GM21528 (cell line): Measurements from ENCODE around the gene DCC.

Experiments used
- ATAC-seq: cut with Tn5 transposase; IDR thresholded peaks from one replicate; pipeline ENCODE4 v1.9.1; 2021; ENCODE audit warnings: mild to moderate bottlenecking, moderate library complexity; ENCODE audit not compliant: unreplicated experiment, low FRiP score

Gene DCC

DNA sequence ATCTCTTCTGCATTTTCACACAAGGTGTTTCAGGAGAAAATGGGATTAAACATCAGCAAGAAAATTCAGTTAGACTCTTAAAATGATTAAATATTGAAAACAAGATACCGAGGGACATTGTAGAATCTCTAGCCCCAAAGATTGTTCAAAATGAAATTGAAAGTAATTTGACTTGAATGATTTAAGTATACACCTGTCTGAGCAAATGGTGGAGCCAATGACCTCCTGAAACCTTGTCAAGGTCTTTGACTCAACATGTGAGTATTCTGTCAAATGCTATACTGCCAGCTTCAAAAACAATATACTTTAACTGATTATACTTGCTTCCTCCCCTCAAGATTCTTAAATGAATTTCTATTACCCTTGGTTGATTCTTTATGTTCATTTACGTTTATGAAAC is 411.0 kb downstream of the DCC start:
- no peak for ATAC-seq

DNA sequence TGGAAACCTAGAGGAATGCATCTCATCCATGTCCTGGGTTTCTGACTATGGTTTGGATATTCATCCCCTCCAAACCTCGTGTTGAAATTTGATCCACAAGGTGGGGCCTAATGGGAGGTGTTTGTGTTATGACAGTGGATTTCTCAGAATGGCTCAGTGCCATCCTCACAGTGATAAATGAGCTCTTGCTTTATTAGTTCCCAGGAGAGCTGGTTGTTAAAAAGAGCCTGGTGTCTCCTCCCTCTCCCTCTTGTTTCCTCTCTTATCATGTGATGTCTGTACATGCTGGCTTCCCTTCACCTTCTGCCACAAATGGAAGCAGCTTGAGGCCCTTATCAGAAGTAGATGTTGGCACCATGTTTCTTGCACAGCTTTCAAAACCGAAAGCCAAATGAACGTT is 424.3 kb downstream of the DCC start:
- no peak for ATAC-seq

DNA sequence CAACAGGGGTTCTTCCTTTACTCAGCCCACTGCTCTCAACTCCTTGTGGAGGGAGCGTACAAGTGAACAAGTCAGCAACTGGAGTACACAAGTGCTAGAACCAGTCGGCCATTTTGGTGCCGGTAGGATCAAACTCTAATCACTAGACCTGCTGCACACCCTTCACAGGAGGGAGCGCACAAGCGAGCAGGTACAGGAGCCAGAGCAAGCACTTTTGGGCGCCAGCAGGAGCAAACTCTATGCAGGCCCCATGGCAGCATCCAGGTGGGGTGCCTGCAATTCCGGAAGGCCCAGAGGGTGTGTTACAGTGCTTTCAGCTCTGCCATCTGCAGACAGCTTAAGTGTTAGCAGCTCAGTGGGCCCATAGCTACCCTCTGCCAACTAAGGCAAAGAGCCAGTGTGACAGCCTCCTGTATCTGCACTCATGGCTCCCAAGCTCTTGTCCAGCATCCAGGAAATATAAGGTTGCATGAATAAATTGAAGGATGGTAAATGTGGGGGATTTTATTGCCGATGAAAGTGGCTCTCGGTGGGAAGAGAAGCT is 426.1 kb downstream of the DCC start:
- ATAC-seq = no peak

DNA sequence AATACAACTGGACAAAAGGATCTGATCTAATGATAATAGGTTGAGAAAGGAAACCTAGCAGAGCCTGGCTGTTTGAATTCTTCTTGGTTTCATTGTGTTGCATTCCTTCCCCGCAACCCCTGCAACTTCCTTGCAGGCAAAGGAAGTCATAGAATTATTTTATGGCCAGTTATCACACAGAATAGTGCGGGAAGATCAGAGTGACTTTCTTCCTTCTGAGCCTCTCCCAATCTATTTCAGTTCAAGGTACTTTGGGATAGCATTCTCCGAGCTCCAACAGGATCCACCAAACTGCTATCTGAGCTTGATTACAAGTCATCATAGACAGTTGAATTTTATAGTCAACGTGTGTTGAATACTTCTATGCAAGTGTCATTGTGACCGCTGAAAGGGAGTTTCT is 441.1 kb downstream of the DCC start:
- no peak for ATAC-seq

DNA sequence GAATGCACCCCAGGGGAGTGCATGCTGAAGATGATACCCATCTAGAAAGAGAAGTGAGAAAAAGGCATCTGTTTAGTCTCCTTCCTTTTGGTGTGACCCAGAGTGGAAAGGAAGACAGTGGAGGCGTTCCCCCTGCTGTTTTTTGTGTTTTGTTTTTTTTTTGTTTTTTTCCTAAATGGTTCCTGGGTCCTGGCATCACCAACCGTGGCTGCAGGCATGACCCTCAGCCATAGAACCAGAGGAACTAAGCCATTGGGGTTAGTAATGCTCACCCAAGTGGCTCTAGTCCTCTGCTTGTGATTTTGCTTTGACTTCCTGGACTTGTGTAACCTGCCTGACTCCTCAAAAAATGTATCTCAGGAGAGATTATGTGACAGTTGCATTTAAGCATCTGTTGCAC is 451.3 kb downstream of the DCC start:
- ATAC-seq = no peak

DNA sequence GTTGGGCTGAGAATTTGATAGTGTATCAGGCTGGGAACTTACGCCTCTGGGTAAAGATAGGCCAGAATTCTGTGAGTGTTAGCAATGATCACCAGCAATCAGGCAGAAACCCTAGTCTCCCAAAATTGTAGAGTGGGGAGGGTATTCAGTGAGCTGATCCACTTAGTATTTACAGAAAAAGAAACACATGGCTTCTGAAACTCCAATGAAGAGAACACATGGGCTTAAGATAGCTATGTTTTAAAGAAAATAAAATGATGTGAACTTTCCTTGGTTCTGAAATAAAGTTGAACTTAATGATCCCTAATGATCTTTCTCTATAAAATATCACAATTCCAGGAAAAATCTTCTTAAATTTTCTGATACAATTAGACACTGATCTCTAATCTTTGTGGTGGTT is 472.8 kb downstream of the DCC start:
- no peak for ATAC-seq

DNA sequence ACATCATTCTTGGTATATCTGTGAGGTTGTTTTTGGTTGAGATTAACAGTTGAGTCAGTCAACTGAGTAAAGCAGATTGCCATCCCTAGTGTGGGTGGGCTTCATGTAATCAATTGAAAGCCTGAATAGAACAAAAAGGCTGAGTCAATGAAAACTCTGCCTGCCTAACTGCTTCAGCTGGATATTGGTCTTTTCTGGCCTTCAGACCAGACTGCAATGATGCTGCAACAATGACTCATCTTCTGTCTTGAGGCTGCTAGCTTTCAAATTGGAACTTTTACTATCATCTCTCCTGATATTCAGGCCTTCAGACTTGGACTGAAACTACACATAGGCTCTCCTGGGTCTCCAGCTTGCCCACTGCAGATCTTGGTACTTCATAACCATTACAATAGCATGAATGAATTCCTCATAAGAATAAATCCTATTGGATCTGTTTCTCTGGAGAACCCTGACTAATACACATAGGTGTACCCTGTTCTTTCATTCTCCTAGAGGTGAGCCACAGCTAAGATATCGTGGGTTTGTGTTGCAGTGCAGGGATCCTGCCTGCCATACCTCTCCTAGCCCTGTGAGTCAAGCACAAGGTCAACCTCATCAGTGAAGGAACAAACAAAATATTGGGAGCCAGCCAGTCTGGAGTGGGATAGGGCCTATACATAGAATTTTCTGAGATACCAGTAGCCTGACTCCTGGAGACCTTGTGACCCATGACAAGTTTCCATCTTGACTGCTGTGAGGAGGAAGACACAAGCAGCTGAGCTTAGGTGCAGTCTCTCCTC is 473.8 kb downstream of the DCC start:
- ATAC-seq = no peak

DNA sequence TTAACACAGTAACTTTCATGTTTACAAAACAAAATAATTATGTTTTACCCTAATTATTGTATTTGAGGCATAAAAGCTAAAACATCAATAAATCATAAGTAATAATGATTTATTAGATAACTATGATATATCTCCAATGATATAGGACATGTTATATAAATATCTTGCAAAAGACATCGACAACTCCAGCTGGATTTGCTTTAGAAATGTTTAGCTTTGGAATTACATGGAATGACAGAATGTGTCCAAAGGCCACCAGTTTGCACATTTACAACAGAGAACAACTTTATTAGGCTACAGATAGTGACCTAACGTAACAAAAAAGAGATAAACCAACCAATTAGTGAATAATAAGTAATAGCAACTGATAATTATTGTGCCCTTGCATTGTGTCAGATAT is 475.7 kb downstream of the DCC start:
- no peak for ATAC-seq

DNA sequence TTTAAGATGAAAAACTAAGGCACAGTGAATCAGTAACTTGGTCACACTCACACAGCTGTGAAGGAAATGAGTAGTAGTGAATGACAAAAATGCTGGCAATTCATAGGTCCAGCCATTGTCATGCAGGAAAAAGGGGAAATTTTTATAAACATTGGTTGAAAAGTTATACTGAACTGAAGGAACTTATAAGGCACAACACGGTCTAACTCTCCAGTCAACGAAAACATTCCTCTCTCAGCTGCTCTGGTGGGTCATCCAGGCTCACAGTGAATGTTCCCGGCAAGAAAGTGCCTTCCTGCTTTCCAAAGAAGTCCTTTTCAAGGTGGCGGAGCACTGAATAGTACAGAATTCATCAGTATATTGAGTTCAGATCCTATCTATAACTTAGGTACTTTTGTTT is 476.1 kb downstream of the DCC start:
- no peak for ATAC-seq

DNA sequence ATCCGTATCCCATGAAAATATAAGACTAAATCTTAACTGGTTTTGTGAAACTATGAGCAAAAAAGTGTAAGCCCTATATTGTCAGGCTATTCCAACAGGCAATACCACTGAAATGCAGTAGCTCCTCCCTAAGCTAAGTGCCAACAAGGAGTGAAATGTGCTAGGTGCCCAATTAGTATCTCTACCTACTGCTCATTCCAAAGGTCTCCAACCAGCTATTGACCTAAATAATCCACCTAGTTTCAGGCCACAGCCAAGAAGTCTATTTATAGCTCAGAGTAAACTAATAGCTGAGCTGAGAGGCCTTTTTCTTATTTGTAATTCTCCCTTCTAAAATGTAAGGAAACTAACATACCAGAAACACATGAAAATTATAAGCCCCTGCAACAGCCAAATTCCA is 482.2 kb downstream of the DCC start:
- ATAC-seq = no peak

DNA sequence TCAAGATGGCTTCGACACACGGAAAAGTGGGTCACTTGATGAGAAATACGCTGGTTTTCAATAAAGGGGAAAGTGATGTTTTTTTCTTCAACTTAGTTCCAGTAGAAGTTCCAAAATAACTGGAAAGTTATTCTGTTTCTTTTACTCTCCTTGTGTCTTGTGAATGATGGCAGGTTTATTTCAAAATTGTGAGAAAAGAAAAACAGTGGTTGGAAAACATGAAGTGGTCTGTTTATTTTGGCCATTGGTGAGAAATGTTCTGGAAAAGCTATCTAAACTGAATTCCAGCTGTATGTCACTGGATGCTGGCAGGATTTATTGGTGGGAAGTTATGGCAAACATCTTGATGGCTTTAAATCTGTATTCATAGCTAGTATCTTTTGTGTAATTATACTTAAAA is 484.1 kb downstream of the DCC start:
- no peak for ATAC-seq

DNA sequence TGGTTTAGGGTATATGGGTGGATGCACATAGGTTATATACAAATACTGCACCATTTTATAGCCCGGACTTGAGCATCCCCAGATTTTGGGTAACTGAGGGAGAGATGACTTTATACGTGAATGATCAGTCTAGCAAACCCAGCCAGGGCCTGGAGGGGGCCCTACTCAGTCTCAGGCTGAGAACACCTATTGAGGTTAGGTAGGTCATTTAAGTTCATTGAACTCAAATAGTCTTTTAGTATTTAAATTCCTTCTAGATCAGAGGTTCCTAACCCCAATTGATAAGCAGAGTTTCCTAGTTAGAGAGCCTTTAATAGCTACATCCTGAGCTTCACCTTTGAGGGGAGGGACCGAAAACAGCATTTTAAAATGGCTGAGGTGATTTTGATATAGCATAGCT is 487.0 kb downstream of the DCC start:
- ATAC-seq = no peak

DNA sequence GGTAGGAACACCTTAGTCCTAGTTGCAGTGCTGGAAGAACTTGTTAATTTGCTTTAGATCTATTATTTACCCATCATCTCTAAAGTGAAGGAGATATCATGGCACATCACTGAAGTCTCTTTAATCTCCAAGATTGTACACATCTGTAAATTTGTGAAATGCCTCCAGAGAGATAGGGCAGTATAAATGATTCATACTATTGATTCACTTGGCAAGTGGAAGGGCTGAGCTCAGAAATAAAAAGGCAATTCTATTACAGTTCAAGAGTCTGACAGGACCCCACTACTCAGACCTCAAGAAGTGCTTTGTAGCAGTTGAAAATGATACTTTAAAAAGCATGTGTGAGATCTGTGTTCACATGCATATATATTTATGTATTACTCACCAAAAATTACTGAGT is 489.3 kb downstream of the DCC start:
- no peak for ATAC-seq

DNA sequence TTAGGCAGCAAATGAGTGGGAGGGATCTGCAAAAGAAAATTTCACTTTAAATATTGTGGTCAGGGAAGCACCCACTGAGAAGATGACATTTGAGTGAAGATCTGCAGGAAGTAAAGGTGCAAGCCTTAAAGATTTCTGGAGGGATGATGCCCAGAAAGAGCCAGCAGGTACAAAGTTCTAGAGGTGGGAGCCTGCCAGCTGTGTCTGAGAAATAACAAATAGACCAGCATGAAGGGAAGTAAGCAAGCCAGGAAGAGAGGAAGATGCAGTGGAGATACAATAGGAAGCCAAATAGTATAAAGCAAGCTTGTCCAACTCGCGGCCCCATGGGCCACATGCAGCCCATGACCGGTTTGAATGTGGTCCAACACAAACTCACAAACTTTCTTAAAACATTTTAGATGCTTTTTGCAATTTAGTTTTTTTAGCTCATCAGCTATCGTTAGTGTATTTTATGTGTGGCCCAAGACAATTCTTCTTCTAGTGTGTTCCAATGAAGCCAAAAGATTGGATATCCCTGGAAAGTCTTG is 489.9 kb downstream of the DCC start:
- no peak for ATAC-seq

DNA sequence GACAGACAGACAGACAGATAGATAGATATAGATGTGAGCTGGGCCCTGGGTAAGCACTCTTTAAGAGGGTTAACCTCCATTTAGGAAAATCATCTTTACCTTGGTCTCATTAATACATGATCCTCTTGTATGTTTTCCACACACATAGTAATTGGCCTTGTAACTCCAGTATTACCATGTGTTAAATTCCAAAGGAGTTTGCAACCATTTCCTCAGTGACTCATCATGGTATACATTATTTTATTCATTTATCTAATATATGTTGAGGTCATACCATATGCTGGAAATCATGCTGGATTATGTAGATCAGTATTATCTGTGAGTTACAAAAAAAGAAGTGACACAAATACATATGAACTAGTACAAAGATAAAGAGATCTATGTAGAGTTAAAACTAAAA is 504.3 kb downstream of the DCC start:
- ATAC-seq = no peak

DNA sequence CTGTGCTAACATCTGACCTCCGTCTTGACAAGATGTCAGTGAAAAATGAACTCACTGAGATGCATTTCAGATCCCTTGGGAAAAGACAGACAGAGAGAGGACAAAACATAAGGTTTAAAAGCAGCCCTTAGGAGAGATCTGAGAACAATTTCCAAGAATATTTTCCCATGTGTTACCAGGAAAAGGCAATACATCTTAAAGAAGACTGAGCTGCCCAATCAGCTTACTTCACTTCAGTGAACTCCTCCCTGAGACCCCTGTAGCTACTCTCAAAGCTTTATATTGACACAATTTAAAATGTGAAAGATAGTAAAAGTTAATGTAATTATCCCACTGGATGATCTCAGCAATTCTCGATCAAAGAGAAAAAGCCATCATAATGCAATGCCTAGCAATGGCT is 505.0 kb downstream of the DCC start:
- ATAC-seq = no peak

DNA sequence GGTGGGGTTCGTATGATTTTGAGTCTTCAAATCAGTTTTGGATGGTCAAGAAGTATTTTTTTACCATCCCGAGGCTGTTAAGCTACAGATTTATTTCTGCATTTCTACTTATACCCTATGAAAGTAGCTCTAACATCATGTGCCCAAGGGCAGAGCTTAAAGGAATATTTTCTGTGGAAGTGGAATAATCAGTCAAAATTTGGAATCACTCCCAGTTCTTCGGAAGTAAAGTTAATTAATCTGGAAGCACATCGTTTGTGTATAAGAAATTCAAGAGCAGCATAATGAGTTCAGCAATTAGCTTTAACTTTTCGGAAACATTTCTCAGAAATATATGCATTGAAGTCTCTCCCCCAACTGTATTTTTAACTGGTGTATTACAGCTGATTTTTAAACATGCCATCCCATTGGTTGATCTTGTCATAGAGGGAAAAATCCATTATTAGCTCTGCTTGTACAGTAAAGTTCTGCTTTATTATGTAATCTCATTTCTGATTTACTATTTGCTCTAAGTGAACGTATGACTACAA is 510.1 kb downstream of the DCC start:
- ATAC-seq = no peak

DNA sequence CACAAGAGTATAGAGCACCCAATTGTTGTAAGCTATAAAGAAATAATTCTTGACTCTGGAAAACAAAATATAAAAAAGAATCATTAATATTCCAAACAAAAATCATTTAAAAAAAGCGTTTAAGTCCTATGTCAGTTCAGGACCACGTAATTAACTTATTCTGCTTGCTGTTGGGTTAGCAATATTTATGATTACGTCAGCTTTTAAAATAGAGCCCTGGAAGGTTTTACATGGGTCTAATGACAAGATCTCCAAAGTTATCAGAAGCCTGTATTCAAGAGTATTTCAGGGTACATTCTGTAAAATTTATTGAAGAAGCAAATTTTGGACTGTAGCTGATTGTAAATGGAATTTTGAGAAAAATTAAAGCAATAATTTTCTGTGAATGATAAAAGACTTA is 521.6 kb downstream of the DCC start:
- ATAC-seq = no peak

DNA sequence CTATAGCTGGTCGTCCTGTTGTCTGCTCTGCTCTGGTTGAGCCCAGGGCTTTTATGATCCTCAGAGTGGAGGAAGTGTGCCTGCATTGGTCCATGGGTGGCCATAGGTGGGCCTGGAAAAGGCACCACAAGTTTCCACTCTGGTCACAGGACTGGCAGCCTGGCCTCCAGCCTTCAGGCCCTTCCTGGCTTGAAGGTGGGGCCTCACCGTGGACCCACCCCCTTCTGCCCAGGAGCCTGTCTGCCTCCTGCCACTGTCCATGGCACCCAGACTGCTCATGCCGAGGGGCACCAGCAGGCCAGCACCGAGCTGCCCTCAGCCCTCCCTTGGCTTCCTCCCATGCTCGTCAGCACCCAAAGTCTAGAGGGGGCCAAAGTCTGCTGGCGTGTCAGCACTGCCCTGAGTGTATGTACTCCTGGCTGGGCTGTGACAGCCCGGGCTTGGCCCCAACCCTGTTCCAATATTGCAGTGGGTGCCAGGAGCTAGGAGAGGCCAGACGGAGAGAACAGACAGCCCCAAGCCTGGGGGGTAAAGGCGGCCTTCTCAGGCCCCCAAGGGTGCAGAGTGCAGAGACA is 529.4 kb downstream of the DCC start:
- no peak for ATAC-seq

DNA sequence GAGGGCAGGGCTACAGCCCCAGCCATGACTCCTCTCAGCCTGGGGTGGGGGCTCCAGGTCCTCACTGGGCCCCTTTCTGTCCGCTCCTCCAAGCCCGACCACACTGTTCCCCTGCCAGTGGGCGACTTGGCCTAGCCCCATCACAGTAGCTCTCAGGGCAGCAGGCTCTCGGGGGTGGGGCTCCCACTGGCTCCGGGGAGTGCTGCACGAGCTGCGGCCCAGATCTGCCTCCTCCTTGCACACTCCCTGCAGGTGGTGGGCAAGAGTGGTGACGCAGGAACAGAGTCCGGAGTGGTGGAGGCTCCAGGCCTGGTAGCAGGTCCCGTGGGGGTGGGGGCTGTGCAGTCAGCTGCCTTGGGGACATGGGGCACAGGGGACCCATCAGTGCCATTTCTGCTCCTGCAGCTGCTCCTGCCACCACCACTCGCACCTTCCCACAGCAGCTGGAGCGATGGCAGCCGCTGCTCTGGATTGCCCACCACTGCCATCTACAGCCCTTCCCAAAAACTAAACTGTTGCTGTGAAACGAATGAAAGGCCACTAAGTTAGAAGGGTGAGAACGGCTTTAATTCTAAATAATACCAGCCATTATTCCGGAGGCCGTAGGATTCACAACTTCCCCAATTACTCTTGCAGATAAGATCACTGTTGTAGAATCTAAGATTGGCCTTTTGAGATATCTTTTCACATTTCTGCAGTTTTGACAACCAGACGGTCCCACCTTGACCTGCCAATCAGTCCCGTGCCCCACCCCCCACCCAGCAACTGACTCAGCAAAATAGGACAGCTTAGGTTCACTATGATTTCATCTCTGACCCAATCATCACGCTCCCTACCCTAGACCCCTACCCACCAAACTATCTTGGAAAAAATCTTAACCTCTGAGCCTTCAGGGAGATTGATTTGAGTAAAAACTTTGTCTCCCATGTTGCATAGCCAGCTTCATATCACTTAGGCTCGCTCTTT is 530.2 kb downstream of the DCC start:
- no peak for ATAC-seq

DNA sequence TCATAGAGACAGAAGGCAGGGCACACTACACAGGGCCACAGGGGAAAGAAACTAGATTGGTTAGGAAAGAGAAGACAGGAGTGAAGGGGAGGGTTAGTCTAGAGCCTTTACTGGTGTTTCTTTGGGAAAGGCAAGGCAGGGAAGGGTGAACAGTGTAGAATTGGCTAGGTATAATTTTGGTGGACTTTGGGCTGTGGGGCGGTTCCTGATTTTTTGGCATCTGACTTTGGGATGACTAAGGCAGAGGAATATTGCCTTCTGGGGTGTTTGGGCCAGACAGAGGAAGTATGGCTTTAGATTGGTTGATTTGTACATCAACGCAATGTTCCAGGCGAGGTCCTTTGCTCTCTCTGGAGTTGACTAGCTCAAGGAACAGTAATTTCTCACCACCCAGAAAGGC is 534.8 kb downstream of the DCC start:
- no peak for ATAC-seq
